GM12872 (cell line): ENCODE measurements around the gene KIF18A.

Experiments used
- CTCF ChIP-seq: IDR thresholded peaks from 3 replicates; pipeline ENCODE4 v1.5.1; 2011; ENCODE audit warnings: low read depth, mild to moderate bottlenecking, low read length, moderate library complexity; ENCODE audit not compliant: insufficient read depth

The KIF18A gene

GRCh38 chr11:28107750-28108618, at the start of gene KIF18A, which contains the start of gene METTL15:
KIF18A (minus strand) TSS chr11:28108156; CDS start chr11:28097947, 10,209 bp downstream.
METTL15 (plus strand) TSS chr11:28108388; CDS start chr11:28113335, 4,947 bp downstream.
- TF ChIP-seq CTCF, result no peak

GRCh38 chr11:28153586-28153985, 45.6 kb upstream of the KIF18A start:
- TF ChIP-seq CTCF, result no peak

DNA sequence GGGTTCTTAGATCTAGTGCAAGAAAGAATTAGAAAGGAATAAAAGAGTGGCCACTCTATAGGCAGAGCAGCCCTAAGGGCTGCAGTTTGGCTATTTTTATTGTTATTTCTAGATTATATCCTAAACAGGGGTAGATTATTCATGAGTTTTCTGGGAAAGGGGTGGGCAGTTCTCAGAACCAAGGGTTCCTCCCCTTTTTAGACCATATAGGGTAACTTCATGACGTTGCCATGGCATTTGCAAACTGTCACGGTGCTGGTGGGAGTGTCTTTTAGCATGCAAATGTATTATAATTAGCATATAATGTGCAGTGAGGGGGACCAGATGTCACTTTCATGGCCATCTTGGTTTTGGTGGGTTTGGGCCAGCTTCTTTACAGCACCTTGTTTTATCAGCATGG, 44.8 kb upstream of the KIF18A start:
- no peak for TF ChIP-seq CTCF

GRCh38 chr11:28146123-28146751, 38.3 kb upstream of the KIF18A start:
- TF ChIP-seq CTCF, result no peak

- TF ChIP-seq CTCF, result no peak
These were observed 36.9 kb upstream of the KIF18A start for GRCh38 chr11:28144808-28145207.

- no peak for TF ChIP-seq CTCF
These were observed 34.8 kb upstream of the KIF18A start for GRCh38 chr11:28142724-28143123.

DNA sequence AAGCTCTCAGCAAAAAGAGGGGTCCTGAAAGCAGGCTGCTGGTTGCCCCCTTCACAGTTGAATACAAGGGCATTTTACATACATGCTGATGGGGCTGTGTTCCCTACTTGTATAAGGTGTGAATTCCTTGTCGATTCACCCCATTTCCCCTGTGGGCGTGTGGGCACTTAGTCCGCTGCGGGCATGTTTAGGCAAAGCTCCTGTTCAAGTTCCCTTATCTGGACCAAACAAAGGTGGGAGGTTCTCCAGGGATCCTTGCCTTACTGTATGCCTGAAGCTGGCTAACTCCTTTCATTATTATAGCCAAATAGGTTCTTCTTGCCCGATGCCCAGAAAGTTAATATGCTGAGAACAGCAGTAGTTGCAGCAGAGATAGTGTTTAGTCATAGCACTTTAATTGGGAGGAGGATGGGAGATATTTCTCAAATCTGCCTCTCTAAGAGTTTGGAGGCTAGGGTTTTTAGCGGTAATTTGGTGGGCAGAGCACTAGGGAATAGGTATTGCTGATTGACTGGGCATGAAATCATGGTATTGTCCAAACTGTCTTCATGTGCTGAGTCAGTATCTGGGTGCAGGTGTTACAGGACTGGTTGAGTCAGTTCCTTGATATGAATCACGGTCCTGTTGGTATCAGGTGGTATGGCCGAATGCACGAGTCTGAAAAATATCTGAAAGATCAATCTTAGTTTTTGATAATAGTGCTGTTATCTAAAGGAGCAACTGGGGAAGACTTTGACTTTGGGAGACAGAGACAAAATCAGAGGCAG, 32.9 kb upstream of the KIF18A start:
- no peak for TF ChIP-seq CTCF
